Breast epithelium (tissue), 4 donors: ENCODE results near the gene PBXIP1. TPM values are rescaled to one million over a fixed set of nuclear protein-coding genes. Genes with fewer than 3 reads are reported as not detected.

ENCODE experiments used
- DNase-seq, 2 donors: peaks; one replicate each; pipeline ENCODE4 v3.0.0-alpha.2; 2019; ENCODE audit warnings: low spot score in 2 of 2
- H3K27ac ChIP-seq, 2 donors: fragments of 200-600 bp; sonication (generic) in 1 of 2; one replicate each; pipeline ENCODE4 v1.5.1; 2016 to 2019; ENCODE audit warnings: mild to moderate bottlenecking in 1 of 2
- H3K27me3 ChIP-seq, 2 donors: fragments of 200-600 bp; sonication (generic) in 1 of 2; one replicate each; pipeline versions ENCODE4 v1.5.1 to v1.6.0; 2017 to 2019; ENCODE audit warnings: control low read depth in 1 of 2, mild to moderate bottlenecking in 1 of 2
- H3K36me3 ChIP-seq: fragments of 200-600 bp; one replicate; pipeline ENCODE4 v1.5.1; 2019
- H3K4me1 ChIP-seq, 2 donors: fragments of 200-600 bp; sonication (generic); one replicate each; pipeline ENCODE4 v1.5.1; 2016 to 2019; ENCODE audit warnings: control low read depth in 1 of 2
- H3K4me3 ChIP-seq, 3 donors: fragments of 200-600 bp; sonication (generic); 1 replicate in 2 of 3; 2 replicates in 1 of 3; pipeline ENCODE4 v1.5.1; 2016 to 2019; ENCODE audit warnings: mild to moderate bottlenecking in 3 of 3, moderate library complexity in 2 of 3
- H3K9me3 ChIP-seq, 2 donors: fragments of 200-600 bp; sonication (generic) in 1 of 2; one replicate each; pipeline ENCODE4 v1.5.1; 2016 to 2019; ENCODE audit warnings: control low read depth in 1 of 2
- CTCF ChIP-seq, 3 donors: fragments of 450-650 bp; IDR thresholded peaks; one replicate each; pipeline ENCODE4 v1.5.1; 2016 to 2017; ENCODE audit warnings: antibody characterized with exemption in 3 of 3, mild to moderate bottlenecking in 3 of 3, moderate library complexity in 3 of 3
- POLR2A ChIP-seq: fragments of 450-650 bp; IDR thresholded peaks from one replicate; pipeline ENCODE4 v1.6.1; 2016; ENCODE audit warnings: antibody characterized with exemption, mild to moderate bottlenecking, moderate library complexity
- POLR2AphosphoS5 ChIP-seq, 3 donors: sonication (generic); formaldehyde crosslinking; IDR thresholded peaks; one replicate each; pipeline ENCODE4 v1.6.1; 2017; ENCODE audit warnings: antibody characterized with exemption in 3 of 3
- intact Hi-C: fragments of 100-400 bp; cut with DNase I; formaldehyde crosslinking; loops from one replicate; pipeline ENCODE4 v1.15.1; 2023; ENCODE audit warnings: low total_unique reads
- total RNA-seq, 3 donors: library from RNA; depleted of rRNA; stranded (reverse); fragments of >200 nt; gene quantifications; one replicate each; pipeline ENCODE4 v1.1.0, GENCODE V29; 2016

Gene PBXIP1
- total RNA-seq, 3 donors from 2014 or later: 79.3 to 156 (median 105) TPM

GRCh38 chr1:154895798-154896197 lies 60.1 kb downstream of the PBXIP1 start:
- Histone ChIP-seq H3K27me3 (no peaks in the 10 kb centered on the region), H3K27ac (no peak overlapping the region), H3K36me3 (no peaks in the 10 kb centered on the region), H3K9me3 (no peaks in the 10 kb centered on the region), H3K4me3 (no peak overlapping the region), H3K4me1 (no peaks in the 10 kb centered on the region)
- DNase-seq: no peak
- TF ChIP-seq POLR2A: no peak
- no peak for TF ChIP-seq CTCF (IDR thresholded peaks at IDR 0.05)
- TF ChIP-seq POLR2AphosphoS5 (IDR thresholded peaks at IDR 0.05): no peak
- intact Hi-C loops: no loop called here

Other genes with a start within 250 kb of the PBXIP1 start
- gene KCNN3, start 85.8 kb downstream of the PBXIP1 start, total RNA-seq: 1 to 10 TPM in 2 of 3 donors, under 1 TPM in 1; 0.96 to 1.6 (median 1.0) TPM
- 10 to 100 TPM; 15.0 to 16.7 (median 16.4) TPM for gene PMVK, start 19.4 kb downstream of the PBXIP1 start, total RNA-seq
- gene PYGO2, start 5.7 kb upstream of the PBXIP1 start, total RNA-seq: 10 to 100 TPM; 14.6 to 26.2 (median 20.3) TPM
- gene SHC1, start 14.6 kb upstream of the PBXIP1 start, total RNA-seq: 100 to 1,000 TPM in 2 of 3 donors, 10 to 100 TPM in 1; 94.4 to 177 (median 134) TPM
- 100 to 1,000 TPM in 1 of 3 donors, 10 to 100 TPM in 2; 44.6 to 104 (median 47.3) TPM for gene CKS1B, start 18.6 kb upstream of the PBXIP1 start, total RNA-seq
- 10 to 100 TPM; 27.0 to 42.7 (median 39.3) TPM for gene FLAD1, start 27.2 kb upstream of the PBXIP1 start, total RNA-seq
- not detected for gene LENEP, start 37.5 kb upstream of the PBXIP1 start, total RNA-seq
- 10 to 100 TPM; 45.6 to 82.5 (median 53.4) TPM for gene ZBTB7B, start 46.7 kb upstream of the PBXIP1 start, total RNA-seq
- 1 to 10 TPM in 2 of 3 donors, under 1 TPM in 1; 0.48 to 4.4 (median 3.3) TPM for gene DCST2, start 77.7 kb upstream of the PBXIP1 start, total RNA-seq
- under 1 TPM; 0.16 to 0.66 (median 0.44) TPM for gene DCST1, start 77.7 kb upstream of the PBXIP1 start, total RNA-seq
- 100 to 1,000 TPM in 2 of 3 donors, 10 to 100 TPM in 1; 97.8 to 155 (median 109) TPM for gene ADAM15, start 95.2 kb upstream of the PBXIP1 start, total RNA-seq
- gene EFNA4, start 107.6 kb upstream of the PBXIP1 start, total RNA-seq: 10 to 100 TPM in 2 of 3 donors, 1 to 10 TPM in 1; 4.8 to 26.6 (median 23.9) TPM
- 1 to 10 TPM; 1.6 to 7.2 (median 6.6) TPM for gene EFNA3, start 122.7 kb upstream of the PBXIP1 start, total RNA-seq
- gene EFNA1, start 171.8 kb upstream of the PBXIP1 start, total RNA-seq: 100 to 1,000 TPM in 2 of 3 donors, 10 to 100 TPM in 1; 18.7 to 163 (median 120) TPM
- gene SLC50A1, start 179.8 kb upstream of the PBXIP1 start, total RNA-seq: 10 to 100 TPM; 25.0 to 32.4 (median 28.5) TPM
- gene DPM3, start 184.4 kb upstream of the PBXIP1 start, total RNA-seq: 10 to 100 TPM; 53.7 to 69.4 (median 68.2) TPM
- gene KRTCAP2, start 217.2 kb upstream of the PBXIP1 start, total RNA-seq: 100 to 1,000 TPM; 104 to 147 (median 131) TPM
- gene TRIM46, start 217.8 kb upstream of the PBXIP1 start, total RNA-seq: 1 to 10 TPM in 1 of 3 donors, under 1 TPM in 1, not detected in 1; 0.98 to 1.5 TPM